Rectal smooth muscle tissue (tissue), 1 donor: Measurements from ENCODE around the gene SLC12A6.
"Not testable (repeated sequence)": the region's sequence is repeated elsewhere in the genome, so short reads cannot be mapped to it uniquely, and the experiment has no call there.

Experiments used
- H3K27ac ChIP-seq: one replicate; pipeline ENCODE4 v1.7.0; 2013; ENCODE audit warnings: low read depth, low read length, inconsistent platforms
- H3K27me3 ChIP-seq: one replicate; pipeline ENCODE4 v1.7.0; 2013; ENCODE audit warnings: low read length; ENCODE audit not compliant: control insufficient read depth, insufficient read depth
- H3K36me3 ChIP-seq: one replicate; pipeline ENCODE4 v1.7.0; 2013; ENCODE audit warnings: low read length; ENCODE audit not compliant: control insufficient read depth, insufficient read depth
- H3K4me1 ChIP-seq: one replicate; pipeline ENCODE4 v1.7.0; 2013; ENCODE audit warnings: low read length; ENCODE audit not compliant: control insufficient read depth, insufficient read depth
- H3K4me3 ChIP-seq: one replicate; pipeline ENCODE4 v1.7.0; 2013; ENCODE audit warnings: low read length
- H3K9ac ChIP-seq: one replicate; pipeline ENCODE4 v1.7.0; 2013; ENCODE audit warnings: low read length

The SLC12A6 gene

GRCh38 chr15:34193272-34193671 lies 144.3 kb downstream of the SLC12A6 start:
- not testable (repeated sequence) for H3K27me3 ChIP-seq, H3K4me3 ChIP-seq, H3K27ac ChIP-seq, H3K9ac ChIP-seq, H3K4me1 ChIP-seq, H3K36me3 ChIP-seq

- H3K9ac ChIP-seq: no peak overlapping the region
- H3K27me3 ChIP-seq: no peaks in the 10 kb centered on the region
- H3K4me1 ChIP-seq: no peaks in the 10 kb centered on the region
- no peak overlapping the region for H3K27ac ChIP-seq
- H3K4me3 ChIP-seq: no peak overlapping the region
- H3K36me3 ChIP-seq: no peaks in the 10 kb centered on the region
Measured at GRCh38 chr15:34188711-34189110, 148.9 kb downstream of the SLC12A6 start.

DNA sequence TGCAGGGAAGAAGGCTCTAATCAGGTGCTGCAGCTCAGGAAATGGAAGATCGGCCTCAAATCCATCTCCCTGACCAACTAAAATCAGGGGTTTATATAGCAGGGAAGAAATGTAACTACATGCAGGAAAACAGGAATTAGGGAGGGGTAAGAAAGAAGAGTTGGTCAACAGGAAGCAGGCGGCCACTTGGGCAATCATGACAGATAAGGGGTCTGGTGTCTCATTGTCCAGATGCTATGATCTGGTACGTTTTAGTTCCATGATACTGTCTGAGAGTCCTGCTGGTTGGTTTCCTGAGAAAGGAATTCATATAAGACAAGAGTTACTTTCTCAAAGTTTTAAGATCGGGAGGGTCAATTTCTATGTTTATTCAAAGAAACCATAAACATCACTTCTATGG lies 151.9 kb downstream of the SLC12A6 start:
- H3K27ac ChIP-seq: no peak overlapping the region
- H3K27me3 ChIP-seq: no peaks in the 10 kb centered on the region
- no peak overlapping the region for H3K9ac ChIP-seq
- H3K4me3 ChIP-seq: no peak overlapping the region
- no peaks in the 10 kb centered on the region for H3K36me3 ChIP-seq
- no peaks in the 10 kb centered on the region for H3K4me1 ChIP-seq

- no peak overlapping the region for H3K9ac ChIP-seq
- H3K27ac ChIP-seq: no peak overlapping the region
Measured at GRCh38 chr15:34182942-34183341, 154.6 kb downstream of the SLC12A6 start.

More at GRCh38 chr15:34182942-34183341, 154.6 kb downstream of the SLC12A6 start:
- Histone ChIP-seq H3K4me3 (no peak overlapping the region), H3K36me3 (no peaks in the 10 kb centered on the region), H3K4me1 (no peaks in the 10 kb centered on the region), H3K27me3 (no peaks in the 10 kb centered on the region)
